CMK (cell line): Measurements from ENCODE around the gene PARP12.

Source experiments
- DNase-seq: peaks from one replicate; pipeline ENCODE4 v3.0.0-alpha.2; 2010; ENCODE audit warnings: low read depth

PARP12 gene

DNA sequence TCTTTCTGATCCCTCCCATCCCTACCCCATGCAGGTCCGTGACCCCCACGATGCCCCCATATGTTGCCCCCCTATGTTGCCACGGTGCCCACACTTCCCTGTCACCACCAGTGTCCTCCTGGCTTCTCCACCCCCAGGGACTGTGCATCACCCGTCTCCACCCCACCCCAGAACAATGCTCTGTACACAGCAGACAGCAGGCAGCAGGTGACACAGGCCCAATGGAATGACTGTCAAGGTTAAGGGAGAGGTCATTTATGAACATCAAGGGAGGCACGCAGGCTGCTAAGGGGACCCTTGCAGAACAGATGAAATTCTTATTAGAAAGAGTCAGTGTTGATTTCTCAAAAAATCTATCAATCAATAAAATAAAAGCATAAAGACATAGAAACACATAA, 71.5 kb downstream of the PARP12 start:
- DNase-seq: no peak

DNA sequence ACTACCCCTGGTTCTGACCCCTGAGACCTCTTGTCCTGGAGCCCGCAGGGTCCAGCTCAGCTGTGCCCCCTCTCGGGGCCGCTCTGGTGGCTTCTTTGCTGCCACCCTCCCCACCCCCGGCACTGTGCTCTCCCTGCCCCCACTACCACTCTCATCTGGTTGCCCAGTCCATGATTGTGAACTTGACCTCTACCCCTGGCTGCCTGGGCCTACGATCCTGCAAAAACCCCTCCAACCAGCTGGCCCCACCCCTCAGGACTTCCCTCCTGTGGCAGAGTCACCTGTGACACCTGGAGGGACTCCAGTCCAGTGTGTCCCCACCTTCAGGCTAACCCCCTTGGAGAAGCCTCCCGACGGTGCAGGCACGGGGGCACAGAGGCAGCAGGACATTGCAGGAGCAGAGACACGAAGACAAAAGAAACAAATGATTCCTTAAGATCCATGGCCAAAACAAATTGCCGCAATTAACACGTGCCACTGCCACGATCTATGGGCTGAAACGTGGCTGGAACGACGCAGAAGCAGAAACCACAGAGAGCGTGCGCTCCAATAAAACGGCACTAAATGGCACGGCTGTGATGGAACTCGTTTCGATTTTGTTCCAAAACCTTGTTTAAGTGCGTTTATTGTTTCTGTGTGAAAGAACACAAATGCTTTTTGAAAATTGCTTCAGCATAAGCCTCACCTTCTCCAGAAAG, 72.0 kb downstream of the PARP12 start:
- DNase-seq: no peak

DNA sequence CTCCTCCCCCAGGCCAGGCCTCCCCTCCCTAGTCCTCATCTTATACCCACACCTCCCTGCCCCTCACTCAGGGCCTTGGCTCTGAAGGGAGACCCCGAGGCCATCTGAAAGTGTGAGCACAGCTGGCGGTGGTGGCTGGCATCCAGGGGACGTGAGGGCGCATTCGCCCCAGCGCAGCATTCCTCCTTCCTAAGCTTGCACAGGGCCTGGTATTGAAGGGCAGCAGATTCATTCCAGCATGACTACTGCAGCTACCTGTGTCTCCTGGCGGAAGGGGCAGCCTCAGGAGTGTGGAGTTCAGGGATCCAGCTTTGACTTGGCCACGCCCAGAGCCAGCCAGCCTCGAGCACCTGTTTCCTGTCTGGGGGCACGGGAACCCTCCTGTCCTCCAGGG, 72.6 kb downstream of the PARP12 start:
- no peak for DNase-seq

DNA sequence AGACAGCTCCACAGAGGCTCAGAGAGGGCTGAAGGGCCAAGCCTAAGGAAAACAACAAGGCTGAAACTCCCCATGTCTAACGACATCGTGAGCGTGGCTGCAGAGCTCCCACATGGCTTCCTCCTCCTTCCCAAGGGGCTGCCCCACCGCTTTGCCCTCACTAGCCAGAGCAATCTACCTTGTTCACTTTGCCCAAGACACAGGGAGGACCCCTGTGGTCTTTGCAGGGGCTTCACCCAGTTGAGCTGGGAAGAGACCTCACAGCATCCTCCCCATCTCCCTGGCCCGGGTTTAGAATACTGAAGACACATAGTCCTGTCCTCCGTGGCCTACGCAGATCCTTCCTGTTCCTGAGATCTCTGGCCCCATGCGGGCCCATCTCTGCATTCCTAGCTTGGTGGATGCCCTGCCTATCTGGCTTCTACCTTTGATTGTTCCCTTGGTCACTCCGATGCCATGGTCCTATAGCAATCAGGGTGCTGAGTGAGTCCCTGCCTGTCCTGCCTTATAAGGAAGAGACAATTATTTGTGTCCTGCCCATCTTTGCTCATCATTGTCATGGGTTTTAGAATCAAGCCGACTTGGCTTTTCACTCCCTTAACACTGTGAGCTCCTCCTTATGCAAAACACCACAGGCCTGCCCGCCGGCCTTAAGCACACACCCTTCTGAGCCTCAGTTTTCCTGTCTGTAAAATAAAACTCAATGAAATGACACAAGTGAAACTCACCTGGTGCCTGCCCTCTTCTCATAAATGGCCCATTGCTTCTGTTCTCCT, 73.2 kb downstream of the PARP12 start:
- DNase-seq: no peak

- DNase-seq: no peak
These were observed 74.8 kb downstream of the PARP12 start for GRCh38 chr7:139987691-139988516.

- no peak for DNase-seq
These were observed 76.9 kb downstream of the PARP12 start for GRCh38 chr7:139985811-139986210.

DNA sequence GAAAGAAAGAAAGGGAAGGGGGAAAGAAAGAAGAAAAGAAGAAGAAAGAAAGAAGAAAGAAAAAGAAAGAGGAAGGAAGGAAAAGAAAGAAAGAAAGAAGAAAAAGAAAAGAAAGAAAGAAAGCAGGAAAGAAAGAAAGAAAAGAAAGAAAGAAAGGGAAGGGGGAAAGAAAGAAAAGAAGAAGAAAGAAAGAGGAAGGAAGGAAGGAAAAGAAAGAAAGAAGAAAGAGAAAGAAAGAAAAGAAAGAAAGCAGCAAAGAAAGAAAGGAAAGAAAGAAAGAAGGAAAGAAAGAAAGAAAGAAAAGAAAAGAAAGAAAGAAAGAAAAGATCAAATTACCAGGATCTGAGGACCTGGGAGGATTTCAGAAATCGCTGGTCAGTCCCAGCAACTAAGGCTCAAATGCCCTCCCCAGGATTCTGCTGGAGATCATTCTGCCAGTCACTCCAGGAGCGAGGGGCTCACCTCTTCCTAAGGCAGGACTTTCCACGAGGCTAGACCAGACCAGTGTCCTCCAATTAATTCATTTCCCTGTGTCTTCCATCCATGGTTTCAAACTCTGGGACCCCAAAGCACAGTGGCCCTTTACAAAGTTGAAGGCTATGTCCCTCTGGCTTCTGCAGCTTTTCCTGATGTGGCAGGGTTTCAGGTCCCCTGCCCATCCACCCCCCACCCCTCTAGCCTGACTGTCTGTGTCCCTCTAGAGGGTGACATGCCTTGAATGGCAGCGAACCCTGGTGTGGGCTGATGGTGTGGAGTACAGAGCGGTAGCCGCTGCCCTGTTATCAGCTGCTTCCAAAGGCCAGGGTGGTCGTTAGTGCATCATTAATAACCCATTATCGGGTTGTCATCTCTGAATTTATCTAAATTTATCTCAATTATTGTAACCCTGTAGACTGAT, 77.9 kb downstream of the PARP12 start:
- no peak for DNase-seq

GRCh38 chr7:139982927-139983920, 79.5 kb downstream of the PARP12 start:
- no peak for DNase-seq

DNA sequence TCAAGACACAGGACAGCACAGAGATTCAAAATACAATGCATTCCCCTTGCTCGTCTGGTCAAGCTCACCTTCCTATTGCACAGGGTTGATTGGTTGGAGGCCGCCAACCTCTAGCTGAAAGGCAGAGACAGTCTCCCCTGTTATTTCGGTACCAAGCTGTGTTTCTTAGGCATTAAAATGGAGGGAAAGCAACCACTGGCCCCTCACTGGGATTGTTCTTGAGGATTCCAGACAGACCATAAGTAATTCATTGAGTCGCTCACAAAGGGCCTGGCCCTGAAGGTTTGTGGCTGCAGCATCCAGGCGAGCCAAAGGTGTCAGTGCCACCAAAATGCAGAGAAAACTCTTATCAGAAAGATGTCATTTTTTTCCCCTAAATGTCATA, 81.2 kb downstream of the PARP12 start:
- DNase-seq: no peak

- peak; percentile 17 for DNase-seq
These were observed 85.7 kb downstream of the PARP12 start for GRCh38 chr7:139976838-139977656.

GRCh38 chr7:139976055-139976837, 86.5 kb downstream of the PARP12 start:
- no peak for DNase-seq

DNA sequence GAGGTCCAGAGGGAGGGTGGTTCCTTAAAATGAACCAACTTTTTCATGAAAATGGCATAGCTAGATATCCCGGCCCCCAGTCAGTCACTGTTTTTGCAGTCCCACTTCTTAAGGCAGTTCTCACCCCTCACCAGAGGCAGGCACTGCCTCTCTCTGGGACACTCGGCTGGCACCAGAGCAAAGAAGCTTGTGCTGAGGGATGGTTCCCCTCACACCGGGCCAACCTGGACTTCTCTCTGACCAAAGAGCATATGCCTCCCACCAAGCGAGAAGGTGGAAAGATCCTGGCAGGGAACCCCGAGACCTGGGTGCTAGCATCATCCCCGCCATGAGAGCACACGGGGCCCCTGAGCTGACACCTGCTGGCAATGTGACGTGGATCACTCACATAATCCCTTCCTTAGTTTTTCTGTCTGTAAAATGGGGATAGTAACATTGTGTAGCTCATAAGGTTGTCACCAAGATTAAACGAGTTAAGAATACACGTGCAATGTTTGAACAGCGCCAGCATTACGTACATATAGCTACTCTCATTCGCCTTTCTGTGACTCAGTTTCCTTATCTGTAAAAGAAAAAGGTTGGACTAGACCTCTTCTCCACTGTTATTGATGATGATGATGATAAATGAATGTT, 88.5 kb downstream of the PARP12 start:
- no peak for DNase-seq
